ENCODE measurements around the gene SLC5A2. TPM values are rescaled to one million over a fixed set of nuclear protein-coding genes. Genes with fewer than 3 reads are reported as not detected.

SLC5A2 gene
- total and polyA plus RNA-seq, 2 of the 13 experiments (the other 11 are each of a cell fraction or from before 2014, with no cell fraction given): 0.24 to 0.97 TPM

- TF ChIP-seq AFF4 (CRISPR knock-in tag; IDR thresholded peaks at IDR 0.05) (no peak), AGO2 (optimal IDR thresholded peaks at IDR 0.05; ENCODE audit: low read depth, low read length) (peak; percentile 42), MYNN (CRISPR knock-in tag; IDR thresholded peaks at IDR 0.05; ENCODE audit: low read depth) (peak; percentile 71), ZNF318 (CRISPR knock-in tag; IDR thresholded peaks at IDR 0.05) (no peak; the same call in none of the 2 replicates), ZNF501 (CRISPR knock-in tag; IDR thresholded peaks at IDR 0.05) (peak; percentile 52; the same call in 1 of the 2 replicates), ZNF546 (CRISPR knock-in tag; conservative IDR thresholded peaks at IDR 0.05) (peak; percentile 48), POLR2G (IDR thresholded peaks at IDR 0.05; ENCODE audit: low read depth, low read length) (peak; percentile 24), BHLHE40 (IDR thresholded peaks at IDR 0.05; ENCODE audit: low read length) (peak; percentile 25; the same call in 1 of the 2 replicates), PRDM15 (CRISPR knock-in tag; IDR thresholded peaks at IDR 0.05) (no peak), RXRA (CRISPR knock-in tag; IDR thresholded peaks at IDR 0.05) (peak; percentile 95)
Observed at GRCh38 chr16:31477220-31478216, 5.4 kb upstream of the SLC5A2 start (continued).
